GM23248 (cell line): Measurements from ENCODE around the gene HBS1L. TPM values are rescaled to one million over a fixed set of nuclear protein-coding genes. Genes with fewer than 3 reads are reported as not detected.

ENCODE experiments used
- DNase-seq: peaks from one replicate; pipeline ENCODE4 v3.0.0-alpha.2; 2015
- H2AFZ ChIP-seq: fragments of 200-600 bp; sonication (generic); 2 replicates; pipeline ENCODE4 v1.6.1; 2016; ENCODE audit warnings: antibody characterized with exemption
- H3F3A ChIP-seq: fragments of 200-600 bp; sonication (generic); 2 replicates; pipeline ENCODE4 v1.6.1; 2016; ENCODE audit warnings: mild to moderate bottlenecking, antibody characterized with exemption, mixed run types; ENCODE audit not compliant: insufficient read depth
- H3K27ac ChIP-seq: fragments of 200-600 bp; sonication (generic); 2 replicates; pipeline ENCODE4 v1.5.1; 2016; ENCODE audit warnings: mild to moderate bottlenecking
- H3K27me3 ChIP-seq: fragments of 200-600 bp; sonication (generic); replicated peaks from 2 replicates; pipeline ENCODE4 v1.6.1; 2016; ENCODE audit warnings: mild to moderate bottlenecking; ENCODE audit not compliant: insufficient read depth
- H3K36me3 ChIP-seq: fragments of 200-600 bp; sonication (generic); 2 replicates; pipeline ENCODE4 v1.6.1; 2016; ENCODE audit warnings: low read depth, mild to moderate bottlenecking
- H3K4me1 ChIP-seq: fragments of 200-600 bp; sonication (generic); 2 replicates; pipeline ENCODE4 v1.6.1; 2016; ENCODE audit warnings: mild to moderate bottlenecking; ENCODE audit not compliant: insufficient read depth
- H3K4me2 ChIP-seq: fragments of 200-600 bp; sonication (generic); one replicate; pipeline ENCODE4 v1.6.1; 2016; ENCODE audit warnings: mild to moderate bottlenecking; ENCODE audit not compliant: unreplicated experiment
- H3K4me3 ChIP-seq: fragments of 200-600 bp; sonication (generic); 2 replicates; pipeline ENCODE4 v1.5.1; 2016; ENCODE audit warnings: mild to moderate bottlenecking
- H3K79me2 ChIP-seq: fragments of 200-600 bp; sonication (generic); 2 replicates; pipeline ENCODE4 v1.6.1; 2016; ENCODE audit warnings: mild to moderate bottlenecking; ENCODE audit not compliant: insufficient read depth
- H3K9ac ChIP-seq: fragments of 200-600 bp; sonication (generic); 2 replicates; pipeline ENCODE4 v1.6.1; 2016; ENCODE audit warnings: mild to moderate bottlenecking
- H3K9me2 ChIP-seq: fragments of 200-600 bp; sonication (generic); 2 replicates; pipeline ENCODE4 v1.6.1; 2016; ENCODE audit warnings: mixed run types, mild to moderate bottlenecking, moderate library complexity; ENCODE audit not compliant: insufficient read depth
- H3K9me3 ChIP-seq: fragments of 200-600 bp; sonication (generic); one replicate; pipeline ENCODE4 v1.6.1; 2017; ENCODE audit warnings: low read depth
- H4K20me1 ChIP-seq: fragments of 200-600 bp; sonication (generic); 2 replicates; pipeline ENCODE4 v1.6.0; 2016; ENCODE audit not compliant: insufficient read depth
- EZH2 ChIP-seq: fragments of 200-600 bp; sonication (generic); IDR thresholded peaks from 2 replicates; pipeline ENCODE4 v1.6.1; 2018; ENCODE audit warnings: antibody characterized with exemption, mild to moderate bottlenecking; ENCODE audit not compliant: insufficient read depth, poor library complexity, severe bottlenecking
- EZH2phosphoT487 ChIP-seq: fragments of 200-600 bp; sonication (generic); IDR thresholded peaks from 2 replicates; pipeline ENCODE4 v1.6.1; 2018; ENCODE audit warnings: antibody characterized with exemption, moderate library complexity, mild to moderate bottlenecking, low read depth; ENCODE audit not compliant: insufficient read depth
- WGBS, 2 experiments: methylation state at CpG; one replicate each; pipeline ENCODE4 v1.1.6; 2015 to 2017; ENCODE audit warnings: low lambda C conversion rate in 2 of 2, low coverage in 1 of 2; ENCODE audit errors: missing lambda C conversion rate in 2 of 2; 5-methylcytosine and 5-hydroxymethylcytosine counted together
- in situ Hi-C: fragments of 300-500 bp; cut with MboI; formaldehyde crosslinking; loops from 2 replicates; pipeline ENCODE4 v1.15.0; 2020
- polyA plus RNA-seq: library from polyadenylated mRNA; unstranded; fragments of >200 nt; fragmentation: Nextera tagmentation; extraction: Ambion mirVana; gene quantifications from 2 replicates; pipeline ENCODE4 v1.2.1, GENCODE V29; 2016
- total RNA-seq: library from RNA; depleted of rRNA; stranded (reverse); fragments of >200 nt; shearing (Covaris generic); gene quantifications from 2 replicates; pipeline ENCODE4 v1.2.3, GENCODE V29; 2014

HBS1L gene
- total and polyA plus RNA-seq, 2 experiments from 2014 or later = 83.1 to 83.9 TPM

- H3K4me2 ChIP-seq = no peak overlapping the region
- peaks cover 24% of the 10 kb centered on the region for H3K27me3 ChIP-seq
- H3K9me2 ChIP-seq = no peaks in the 10 kb centered on the region
- H3K4me1 ChIP-seq = peaks cover 3% of the 10 kb centered on the region; the same call in 1 of the 2 replicates
- no peak overlapping the region for H3K27ac ChIP-seq
- WGBS, 2 experiments = 64 to 69% methylated on average over 3 of the region's 3 CpGs
- no peaks in the 10 kb centered on the region for H3F3A ChIP-seq
- no peak overlapping the region for H2AFZ ChIP-seq
- no peak for DNase-seq
- no peak for TF ChIP-seq EZH2
- TF ChIP-seq EZH2phosphoT487 = no peak
- H4K20me1 ChIP-seq = no peaks in the 10 kb centered on the region
- in situ Hi-C loops = no loop called here
- H3K9me3 ChIP-seq = no peaks in the 10 kb centered on the region
- no peak overlapping the region for H3K4me3 ChIP-seq
- no peaks in the 10 kb centered on the region for H3K79me2 ChIP-seq
- no peaks in the 10 kb centered on the region for H3K36me3 ChIP-seq
- no peak overlapping the region for H3K9ac ChIP-seq
Observed at GRCh38 chr6:135096403-135097130, 41.9 kb upstream of the HBS1L start.

GRCh38 chr6:135095716-135096115, 41.1 kb upstream of the HBS1L start:
- no peak overlapping the region for H3K9ac ChIP-seq
- H4K20me1 ChIP-seq = no peaks in the 10 kb centered on the region
- H3K4me1 ChIP-seq = peaks cover 3% of the 10 kb centered on the region; the same call in 1 of the 2 replicates
- WGBS, 2 experiments = 53 to 57% methylated on average over 3 of the region's 3 CpGs
- no peaks in the 10 kb centered on the region for H3K9me2 ChIP-seq
- no peaks in the 10 kb centered on the region for H3K36me3 ChIP-seq
- no peak overlapping the region for H2AFZ ChIP-seq
- H3K4me2 ChIP-seq = no peak overlapping the region
- no peaks in the 10 kb centered on the region for H3F3A ChIP-seq
- H3K9me3 ChIP-seq = no peaks in the 10 kb centered on the region
- H3K79me2 ChIP-seq = no peaks in the 10 kb centered on the region
- no peak for TF ChIP-seq EZH2phosphoT487
- no peak for TF ChIP-seq EZH2
- peaks cover 21% of the 10 kb centered on the region for H3K27me3 ChIP-seq
- no peak for DNase-seq
- in situ Hi-C loops = no loop called here
- H3K27ac ChIP-seq = no peak overlapping the region
- no peak overlapping the region for H3K4me3 ChIP-seq

GRCh38 chr6:135094403-135094821, 39.8 kb upstream of the HBS1L start:
- Histone ChIP-seq H3K27ac (no peak overlapping the region), H3K4me1 (peaks cover 3% of the 10 kb centered on the region; the same call in 1 of the 2 replicates), H3K9ac (no peak overlapping the region), H3K4me3 (no peak overlapping the region), H3K36me3 (no peaks in the 10 kb centered on the region), H3K9me2 (no peaks in the 10 kb centered on the region), H3K9me3 (no peaks in the 10 kb centered on the region), H3K79me2 (no peaks in the 10 kb centered on the region), H3K27me3 (peaks cover 21% of the 10 kb centered on the region), H3K4me2 (no peak overlapping the region), H3F3A (no peaks in the 10 kb centered on the region), H4K20me1 (no peaks in the 10 kb centered on the region), H2AFZ (no peak overlapping the region)
- peak; percentile 22 for DNase-seq
- WGBS, 2 experiments = 95 to 97% methylated on average over 1 of the region's 1 CpG
- no peak for TF ChIP-seq EZH2
- TF ChIP-seq EZH2phosphoT487 = no peak
- in situ Hi-C loops = no loop called here

GRCh38 chr6:135093578-135093977, 39.0 kb upstream of the HBS1L start:
- Histone ChIP-seq H3K4me2 (no peak overlapping the region), H2AFZ (no peak overlapping the region), H3K4me3 (no peak overlapping the region), H3K9me3 (no peaks in the 10 kb centered on the region), H3K4me1 (peaks cover 8% of the 10 kb centered on the region; the same call in 1 of the 2 replicates), H3F3A (0 out of 2 replicates have a peak, but pooled peaks cover 5% of the 10 kb centered on the region), H3K79me2 (no peaks in the 10 kb centered on the region), H3K27me3 (peaks cover 21% of the 10 kb centered on the region), H3K9ac (no peak overlapping the region), H3K27ac (no peak overlapping the region), H3K36me3 (no peaks in the 10 kb centered on the region), H3K9me2 (no peaks in the 10 kb centered on the region), H4K20me1 (no peaks in the 10 kb centered on the region)
- in situ Hi-C loops = no loop called here
- TF ChIP-seq EZH2 (no peak), EZH2phosphoT487 (no peak)
- DNase-seq = no peak
- 49 to 52% methylated on average over 5 of the region's 5 CpGs for WGBS, 2 experiments
